K562 (cell line): ENCODE results near the gene LMNB1. TPM values are rescaled to one million over a fixed set of nuclear protein-coding genes. Genes with fewer than 3 reads are reported as not detected.

Experiments
- CGGBP1 ChIP-seq: fragments of 250-450 bp; sonication (Bioruptor Pico); IDR thresholded peaks from 2 replicates; pipeline ENCODE4 v1.9.0; 2021; ENCODE audit warnings: mild to moderate bottlenecking
- CHD1 ChIP-seq: fragments of 200-600 bp; sonication (generic); IDR thresholded peaks from one replicate; pipeline ENCODE4 v1.6.1; 2012; ENCODE audit warnings: mild to moderate bottlenecking, moderate library complexity, low read length, inconsistent platforms
- CREM ChIP-seq: IDR thresholded peaks from 2 replicates; pipeline ENCODE4 v1.6.1; 2014; ENCODE audit warnings: antibody characterized with exemption, low read depth
- FOXK2 ChIP-seq, 2 experiments: fragments of 450-650 bp; IDR thresholded peaks in 1 of 2; conservative IDR thresholded peaks in 1 of 2; 2 replicates each; pipeline ENCODE4 v1.6.1; 2016; ENCODE audit warnings: low read depth in 2 of 2, mild to moderate bottlenecking in 1 of 2
- GATAD2A ChIP-seq: fragments of 450-650 bp; IDR thresholded peaks from 2 replicates; pipeline ENCODE4 v1.6.1; 2017
- NCOA2 ChIP-seq, 2 experiments: fragments of 450-650 bp; IDR thresholded peaks; 2 replicates each; pipeline ENCODE4 v1.6.1; 2018; ENCODE audit warnings: mild to moderate bottlenecking in 2 of 2, moderate library complexity in 1 of 2; ENCODE audit not compliant: partially characterized antibody in 2 of 2
- RAD21 ChIP-seq, 2 experiments: fragments of 250-450 bp in 1 of 2; fragments of 450-650 bp in 1 of 2; sonication (Bioruptor Pico) in 1 of 2; formaldehyde crosslinking in 1 of 2; IDR thresholded peaks in 1 of 2; conservative IDR thresholded peaks in 1 of 2; 2 replicates each; pipeline versions ENCODE4 v1.4.0 to v1.8.0; 2020 to 2022; ENCODE audit warnings: mild to moderate bottlenecking in 2 of 2, moderate library complexity in 1 of 2
- RNF219 ChIP-seq: fragments of 250-450 bp; sonication (Bioruptor Pico); IDR thresholded peaks from 2 replicates; pipeline ENCODE4 v1.5.0; 2022; ENCODE audit warnings: mild to moderate bottlenecking
- RUNX1 ChIP-seq: sonication (generic); IDR thresholded peaks from 2 replicates; pipeline ENCODE4 v1.6.1; 2016; ENCODE audit warnings: antibody characterized with exemption, low read depth
- STAT6 ChIP-seq: sonication (generic); formaldehyde crosslinking; IDR thresholded peaks from 2 replicates; pipeline ENCODE4 v1.8.1; 2023; ENCODE audit warnings: mild to moderate bottlenecking, missing genetic modification reagents
- SUPT5H ChIP-seq: fragments of 450-650 bp; IDR thresholded peaks from 2 replicates; pipeline ENCODE4 v1.6.1; 2016
- TARDBP ChIP-seq: fragments of 450-650 bp; IDR thresholded peaks from 2 replicates; pipeline ENCODE4 v1.6.1; 2016
- TBP ChIP-seq: optimal IDR thresholded peaks from 2 replicates; pipeline ENCODE3; 2011; ENCODE audit warnings: low read depth, low read length, improper control_type of control experiment
- ZNF592 ChIP-seq: fragments of 450-650 bp; IDR thresholded peaks from 2 replicates; pipeline ENCODE4 v1.6.1; 2017; ENCODE audit warnings: antibody characterized with exemption, mild to moderate bottlenecking
- polyA plus RNA-seq, 8 experiments: library from polyadenylated mRNA; depleted of rRNA in 4 of 8; stranded (reverse) in 5 of 8; unstranded in 3 of 8; fragments of >200 nt; fragmentation: Nextera tagmentation in 2 of 8; fragmentation: Illumina TruSeq in 1 of 8; extraction: Ambion mirVana in 2 of 8; extraction: Trizol in 1 of 8; gene quantifications; 2 replicates each; pipeline versions ENCODE4 v1.2.1 to v1.2.3, GENCODE V29; 2011 to 2014; ENCODE audit warnings: inconsistent platforms in 1 of 8, missing spikeins in 1 of 8
- total RNA-seq, 7 experiments: library from RNA; depleted of rRNA in 6 of 7; stranded (reverse); fragments of >200 nt in 6 of 7; fragmentation: Illumina TruSeq in 2 of 7; extraction: Trizol in 2 of 7; gene quantifications; 2 replicates each; pipeline versions ENCODE4 v1.2.1 to v1.2.3, GENCODE V29; 2011 to 2021; ENCODE audit warnings: low replicate concordance in 1 of 7
- TF ChIP-seq, protein P1 (sequence below): IDR thresholded peaks from 2 replicates; pipeline ENCODE4 v1.6.1; 2011; ENCODE audit not compliant: insufficient read length; ENCODE audit errors: extremely low read depth
- TF ChIP-seq, protein P2 (sequence below): fragments of 250-450 bp; sonication (Bioruptor Pico); IDR thresholded peaks from 2 replicates; pipeline ENCODE4 v1.6.1; 2021; ENCODE audit warnings: mild to moderate bottlenecking

Gene LMNB1
- total and polyA plus RNA-seq, 9 of the 15 experiments (the other 6 are each of a cell fraction or from before 2014, with no cell fraction given): 2.8 to 190 (median 131) TPM

DNA sequence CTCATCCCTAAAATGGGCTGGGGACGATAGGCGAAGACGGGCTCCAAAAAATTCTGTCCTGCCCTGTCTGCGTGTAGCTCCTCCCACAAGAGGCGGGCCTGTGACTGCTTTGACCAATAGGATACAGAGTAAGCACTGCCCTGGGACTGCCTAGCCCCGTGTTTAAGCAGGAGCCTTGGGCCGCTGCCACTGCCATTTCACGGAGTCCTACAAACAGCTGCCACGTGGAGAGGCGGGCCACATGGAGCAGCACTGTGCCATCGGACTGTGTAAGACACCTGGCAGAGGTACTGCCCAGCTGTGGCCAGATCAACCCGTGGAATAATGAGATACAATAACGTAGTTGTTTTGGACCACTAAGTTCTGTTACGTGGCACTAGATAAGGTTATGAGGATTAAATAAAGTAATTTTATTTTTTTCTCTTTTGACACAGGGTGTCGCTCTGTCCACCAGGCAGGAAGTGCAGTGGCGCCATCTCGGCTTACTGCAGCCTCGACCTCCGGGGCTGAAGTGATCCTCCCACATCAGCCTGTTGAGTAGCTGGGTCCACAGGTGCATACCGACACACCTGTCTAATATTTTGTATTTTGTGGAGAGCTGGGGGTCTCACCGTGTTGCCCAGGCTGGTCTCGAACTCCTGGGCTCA lies 87.2 kb downstream of the LMNB1 start (continued):
- TF ChIP-seq, protein P1, sequence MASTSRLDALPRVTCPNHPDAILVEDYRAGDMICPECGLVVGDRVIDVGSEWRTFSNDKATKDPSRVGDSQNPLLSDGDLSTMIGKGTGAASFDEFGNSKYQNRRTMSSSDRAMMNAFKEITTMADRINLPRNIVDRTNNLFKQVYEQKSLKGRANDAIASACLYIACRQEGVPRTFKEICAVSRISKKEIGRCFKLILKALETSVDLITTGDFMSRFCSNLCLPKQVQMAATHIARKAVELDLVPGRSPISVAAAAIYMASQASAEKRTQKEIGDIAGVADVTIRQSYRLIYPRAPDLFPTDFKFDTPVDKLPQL: no peak
- TF ChIP-seq TARDBP: no peak
- 0 out of 4 replicates have a peak, but pooled peaks of 1 of the 2 experiments have one; percentile 20 for TF ChIP-seq FOXK2 (conservative IDR thresholded peaks at IDR 0.05 in 1 of 2, IDR thresholded peaks at IDR 0.05 in 1 of 2; ENCODE audit: low read depth in 2 of 2)
- no peak for TF ChIP-seq STAT6
- no peak for TF ChIP-seq GATAD2A
- peak; percentile 75 for TF ChIP-seq TBP
- TF ChIP-seq SUPT5H: 0 out of 2 replicates have a peak, but pooled peaks have one; percentile 48
- TF ChIP-seq RAD21 (CRISPR knock-in tag; conservative IDR thresholded peaks at IDR 0.05 in 1 of 2, IDR thresholded peaks at IDR 0.05 in 1 of 2): peak; percentile 23 to 48
- TF ChIP-seq CGGBP1 (CRISPR knock-in tag): no peak
- TF ChIP-seq CREM: peak; percentile 25; the same call in 1 of the 2 replicates
- peak; percentile 75; the same call in 1 of the 2 replicates for TF ChIP-seq ZNF592
- no peak for TF ChIP-seq RNF219
- TF ChIP-seq CHD1: no peak
- TF ChIP-seq, protein P2, sequence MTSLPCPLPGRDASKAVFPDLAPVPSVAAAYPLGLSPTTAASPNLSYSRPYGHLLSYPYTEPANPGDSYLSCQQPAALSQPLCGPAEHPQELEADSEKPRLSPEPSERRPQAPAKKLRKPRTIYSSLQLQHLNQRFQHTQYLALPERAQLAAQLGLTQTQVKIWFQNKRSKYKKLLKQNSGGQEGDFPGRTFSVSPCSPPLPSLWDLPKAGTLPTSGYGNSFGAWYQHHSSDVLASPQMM (CRISPR knock-in tag): no peak
- TF ChIP-seq RUNX1: no peak
- TF ChIP-seq NCOA2 (IDR thresholded peaks at IDR 0.05; ENCODE audit: partially characterized antibody in 2 of 2): no peak
